ENCODE measurements around the gene GALNT1. TPM values are rescaled to one million over a fixed set of nuclear protein-coding genes. Genes with fewer than 3 reads are reported as not detected.

Gene GALNT1
- total RNA-seq, 1 experiment from 2014 or later, result 117 TPM

DNA sequence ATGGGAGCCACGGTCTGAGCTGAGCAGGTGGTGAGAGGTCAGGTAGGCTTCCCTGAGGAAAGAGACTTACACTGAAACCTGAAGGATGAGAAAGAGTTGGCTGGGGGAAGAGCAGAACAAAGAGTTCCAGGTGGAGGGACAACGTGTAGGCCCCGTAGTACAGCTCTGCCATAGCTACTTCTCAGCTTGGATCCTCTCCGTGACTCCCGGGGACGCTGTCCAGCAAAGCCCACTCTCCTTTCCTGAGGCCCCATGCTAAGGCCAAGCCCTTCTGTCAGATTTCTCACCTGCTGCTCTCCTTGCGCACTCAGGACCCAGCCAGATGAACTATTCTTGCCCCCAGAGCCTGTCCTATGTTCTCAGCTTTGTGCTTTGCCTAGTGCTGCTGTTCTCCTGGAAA is 173.8 kb downstream of the GALNT1 start:
- no peaks in the 10 kb centered on the region for H3K27me3 ChIP-seq (replicated peaks)
- DNase-seq (ENCODE audit: low read depth in 1 of 2, low spot score in 2 of 2), result no peak
- H3K36me3 ChIP-seq, result no peaks in the 10 kb centered on the region
- H3K9me3 ChIP-seq (replicated peaks), result no peaks in the 10 kb centered on the region
- H3K27ac ChIP-seq, result no peak overlapping the region
- H3K4me3 ChIP-seq, result no peak overlapping the region
- H3K4me1 ChIP-seq (replicated peaks), result no peaks in the 10 kb centered on the region

DNA sequence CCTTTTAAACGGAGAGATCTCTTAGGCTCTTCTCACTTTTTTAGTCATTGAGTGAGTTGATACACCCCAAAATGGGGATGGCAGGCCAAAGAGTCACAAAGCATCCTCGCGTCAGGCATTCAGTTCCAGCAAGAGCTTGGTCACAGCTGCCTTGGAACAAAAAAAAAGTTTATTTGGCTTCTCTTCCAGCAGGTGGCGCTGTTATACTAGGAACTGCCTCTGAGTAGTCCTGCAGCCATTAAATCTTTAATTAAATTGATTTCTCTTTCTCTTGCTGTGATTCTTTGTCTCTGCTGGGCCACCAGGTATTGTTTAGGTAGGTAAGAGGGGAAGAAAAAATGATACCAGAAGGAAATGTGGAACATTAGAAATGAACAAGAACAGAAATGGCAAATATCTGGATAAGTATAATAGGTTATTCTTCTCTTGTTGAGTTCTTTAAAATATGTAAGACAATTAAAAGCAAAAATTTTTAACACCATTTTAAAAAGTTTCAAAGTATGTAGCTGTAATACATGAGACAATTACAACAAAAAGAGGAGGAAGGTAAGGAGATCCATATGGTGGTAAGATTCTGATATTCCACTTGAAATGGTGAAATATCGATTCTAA is 175.1 kb downstream of the GALNT1 start:
- Histone ChIP-seq H3K36me3 (no peaks in the 10 kb centered on the region), H3K4me1 (replicated peaks) (no peaks in the 10 kb centered on the region), H3K27me3 (replicated peaks) (no peaks in the 10 kb centered on the region), H3K9me3 (replicated peaks) (no peaks in the 10 kb centered on the region), H3K4me3 (no peak overlapping the region), H3K27ac (no peak overlapping the region)
- DNase-seq (ENCODE audit: low read depth in 1 of 2, low spot score in 2 of 2), result peak in 1 of 2 experiments; percentile 30

Other genes starting within 250 kb of the GALNT1 start
- gene ZNF24, start 237.3 kb upstream of the GALNT1 start, total RNA-seq (2014; rRNA removed; shearing (Covaris generic)), result 29.1 and 51.3 TPM in 2 replicates
- 0.69 and 0.79 TPM in 2 replicates for gene ZNF396, start 204.4 kb upstream of the GALNT1 start, total RNA-seq (2014; rRNA removed; shearing (Covaris generic))
- gene INO80C, start 83.8 kb upstream of the GALNT1 start, total RNA-seq (2014; rRNA removed; shearing (Covaris generic)), result 5.7 and 7.5 TPM in 2 replicates

All from SJSA1 (cell line).